Keratinocyte (primary cell): ENCODE results near the gene GYPA.
"Not testable (repeated sequence)": the region's sequence is repeated elsewhere in the genome, so short reads cannot be mapped to it uniquely, and the experiment has no call there.

Experiments used
- CTCF ChIP-seq, 3 experiments: IDR thresholded peaks in 1 of 3; conservative IDR thresholded peaks in 1 of 3; optimal IDR thresholded peaks in 1 of 3; 2 replicates in 2 of 3; 3 replicates in 1 of 3; pipeline versions ENCODE3 to v1.5.1; 2011; ENCODE audit warnings: low read length in 3 of 3, mild to moderate bottlenecking in 3 of 3, moderate library complexity in 2 of 3, control low read depth in 1 of 3, inconsistent platforms in 1 of 3; ENCODE audit not compliant: insufficient read depth in 2 of 3; ENCODE audit errors: extremely low read depth in 1 of 3
- EZH2 ChIP-seq: IDR thresholded peaks from one replicate; pipeline ENCODE4 v1.6.1; 2012; ENCODE audit warnings: inconsistent platforms, mild to moderate bottlenecking, low read length, moderate library complexity

DNA sequence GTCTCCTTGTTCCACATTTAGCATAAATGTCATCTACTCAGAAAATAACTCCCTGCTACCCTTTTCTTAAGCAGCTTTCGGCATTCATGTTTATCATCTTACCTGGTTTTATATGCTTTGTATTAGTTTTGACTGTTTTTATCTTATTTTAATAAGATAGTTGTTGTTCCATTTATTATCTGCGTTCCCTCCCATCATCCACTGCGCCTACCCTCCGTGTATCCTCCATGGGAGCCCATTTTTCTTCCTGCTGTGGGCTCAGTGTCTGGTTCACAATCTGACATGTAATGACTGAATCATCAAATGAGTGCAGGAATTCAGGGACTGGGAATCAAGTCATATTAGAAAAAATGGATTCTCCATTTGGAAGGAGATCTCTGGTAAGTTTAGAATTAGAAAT lies 2.3 kb downstream of the GYPA start:
- TF ChIP-seq CTCF (optimal IDR thresholded peaks at IDR 0.05 in 1 of 3, IDR thresholded peaks at IDR 0.05 in 1 of 3, conservative IDR thresholded peaks at IDR 0.05 in 1 of 3; ENCODE audit: extremely low read depth in 1 of 3, insufficient read depth in 2 of 3, low read length in 3 of 3); EZH2: not testable (repeated sequence)
